NCI-H446 (cell line): ENCODE data around the gene PFDN5.
"Not testable (repeated sequence)": the region's sequence is repeated elsewhere in the genome, so short reads cannot be mapped to it uniquely, and the experiment has no call there.

ENCODE experiments used
- DNase-seq, 2 experiments: peaks; one replicate each; lab custom pipeline; 2025; lab: John Stamatoyannopoulos, UW

Gene PFDN5

GRCh38 chr12:53327435-53328042 lies 32.2 kb downstream of the PFDN5 start:
- no peak for DNase-seq

GRCh38 chr12:53328043-53328435 lies 32.7 kb downstream of the PFDN5 start:
- DNase-seq: no peak

- no peak for DNase-seq
These were observed 35.3 kb downstream of the PFDN5 start for GRCh38 chr12:53330671-53331070.

GRCh38 chr12:53332339-53332738 lies 37.0 kb downstream of the PFDN5 start:
- DNase-seq: not testable (repeated sequence)

- DNase-seq: no peak
These were observed 37.4 kb downstream of the PFDN5 start for GRCh38 chr12:53332744-53333143.

GRCh38 chr12:53333289-53333688 lies 37.9 kb downstream of the PFDN5 start:
- DNase-seq: no peak

- no peak for DNase-seq
These were observed 38.5 kb downstream of the PFDN5 start for GRCh38 chr12:53333845-53334244.

- DNase-seq: no peak
These were observed 39.5 kb downstream of the PFDN5 start for GRCh38 chr12:53334822-53335221.

- no peak for DNase-seq
These were observed 40.9 kb downstream of the PFDN5 start, which contains the start of gene SP7 for GRCh38 chr12:53336181-53336681. Gene SP7 (minus strand): TSS chr12:53336354. CDS start chr12:53335646, 708 bp downstream.

- no peak for DNase-seq
These were observed 42.7 kb downstream of the PFDN5 start for GRCh38 chr12:53338017-53338416.

- DNase-seq: no peak
These were observed 43.6 kb downstream of the PFDN5 start for GRCh38 chr12:53338916-53339315.

GRCh38 chr12:53340398-53340797 lies 45.1 kb downstream of the PFDN5 start:
- DNase-seq: no peak

GRCh38 chr12:53343449-53343848 lies 48.1 kb downstream of the PFDN5 start:
- no peak for DNase-seq

- no peak for DNase-seq
These were observed 48.6 kb downstream of the PFDN5 start for GRCh38 chr12:53343969-53344368.

GRCh38 chr12:53344487-53344823 lies 49.1 kb downstream of the PFDN5 start:
- no peak for DNase-seq

GRCh38 chr12:53344824-53345485 lies 49.6 kb downstream of the PFDN5 start:
- peak in 1 of 2 experiments; percentile 17 for DNase-seq

GRCh38 chr12:53345486-53346188 lies 50.3 kb downstream of the PFDN5 start:
- no peak for DNase-seq

GRCh38 chr12:53346491-53346890 lies 51.1 kb downstream of the PFDN5 start:
- DNase-seq: no peak

GRCh38 chr12:53347905-53348304 lies 52.6 kb downstream of the PFDN5 start:
- no peak for DNase-seq
